SW480 (cell line): ENCODE results near the gene EYA2.

Experiments
- DNase-seq: peaks from one replicate; pipeline ENCODE4 v3.0.0-alpha.2; 2016; ENCODE audit warnings: low spot score

Gene EYA2

GRCh38 chr20:47007826-47008655 is 113.4 kb downstream of the EYA2 start:
- no peak for DNase-seq

GRCh38 chr20:47008842-47009518 is 114.3 kb downstream of the EYA2 start:
- no peak for DNase-seq

- DNase-seq, result no peak
Observed at GRCh38 chr20:47009784-47010183, 115.1 kb downstream of the EYA2 start.

- DNase-seq, result no peak
Observed at GRCh38 chr20:47011984-47012383, 117.3 kb downstream of the EYA2 start.

- no peak for DNase-seq
Observed at GRCh38 chr20:47013606-47014005, 119.0 kb downstream of the EYA2 start.

- DNase-seq, result no peak
Observed at GRCh38 chr20:47016068-47016664, 121.5 kb downstream of the EYA2 start.

- no peak for DNase-seq
Observed at GRCh38 chr20:47018381-47018780, 123.7 kb downstream of the EYA2 start.

- DNase-seq, result no peak
Observed at GRCh38 chr20:47019121-47019824, 124.6 kb downstream of the EYA2 start.

GRCh38 chr20:47020231-47020630 is 125.6 kb downstream of the EYA2 start:
- no peak for DNase-seq

GRCh38 chr20:47021850-47022249 is 127.2 kb downstream of the EYA2 start:
- DNase-seq, result no peak

GRCh38 chr20:47024461-47024937 is 129.9 kb downstream of the EYA2 start:
- no peak for DNase-seq

GRCh38 chr20:47027042-47027441 is 132.4 kb downstream of the EYA2 start:
- DNase-seq, result no peak

- DNase-seq, result no peak
Observed at GRCh38 chr20:47027456-47027855, 132.8 kb downstream of the EYA2 start.

GRCh38 chr20:47028487-47028886 is 133.8 kb downstream of the EYA2 start:
- no peak for DNase-seq

GRCh38 chr20:47029845-47030244 is 135.2 kb downstream of the EYA2 start:
- no peak for DNase-seq

- no peak for DNase-seq
Observed at GRCh38 chr20:47030271-47030810, 135.7 kb downstream of the EYA2 start.

GRCh38 chr20:47031004-47031403 is 136.4 kb downstream of the EYA2 start:
- DNase-seq, result no peak

- no peak for DNase-seq
Observed at GRCh38 chr20:47031821-47032220, 137.2 kb downstream of the EYA2 start.

GRCh38 chr20:47032933-47033578 is 138.4 kb downstream of the EYA2 start:
- DNase-seq, result no peak

GRCh38 chr20:47033665-47034064 is 139.0 kb downstream of the EYA2 start:
- DNase-seq, result no peak

- DNase-seq, result no peak
Observed at GRCh38 chr20:47035026-47035590, 140.5 kb downstream of the EYA2 start.
